Thoracic aorta (tissue), 2 donors: ENCODE data around the gene CHM. TPM values are rescaled to one million over a fixed set of nuclear protein-coding genes. Genes with fewer than 3 reads are reported as not detected.

ENCODE experiments used
- ATAC-seq: fragments of 150-250 bp; one replicate; pipeline ENCODE4 v1.8.0; 2017; ENCODE audit warnings: low read depth; ENCODE audit not compliant: insufficient number of reproducible peaks, low FRiP score
- DNase-seq: peaks from one replicate; pipeline ENCODE4 v3.0.0-alpha.2; 2020; ENCODE audit warnings: low spot score
- H3K27ac ChIP-seq, 2 donors: fragments of 200-600 bp; sonication (generic); 1 replicate in 1 of 2; 2 replicates in 1 of 2; pipeline ENCODE4 v1.5.1; 2016; ENCODE audit warnings: mild to moderate bottlenecking in 2 of 2, moderate library complexity in 2 of 2
- H3K27me3 ChIP-seq: fragments of 200-600 bp; sonication (generic); replicated peaks from 2 replicates; pipeline ENCODE4 v1.6.0; 2016; ENCODE audit warnings: mild to moderate bottlenecking; ENCODE audit not compliant: insufficient read depth
- H3K36me3 ChIP-seq: fragments of 200-600 bp; sonication (generic); one replicate; pipeline ENCODE4 v1.5.1; 2016
- H3K4me1 ChIP-seq, 2 donors: fragments of 200-600 bp; sonication (generic); 1 replicate in 1 of 2; 2 replicates in 1 of 2; pipeline versions ENCODE4 v1.5.1 to v1.6.0; 2016; ENCODE audit warnings: low read depth in 2 of 2, mild to moderate bottlenecking in 1 of 2; ENCODE audit not compliant: control insufficient read depth in 1 of 2
- H3K4me3 ChIP-seq: fragments of 200-600 bp; sonication (generic); 2 replicates; pipeline ENCODE4 v1.5.1; 2016; ENCODE audit warnings: mild to moderate bottlenecking
- H3K9me3 ChIP-seq: fragments of 200-600 bp; sonication (generic); 2 replicates; pipeline ENCODE4 v1.5.1; 2016
- CTCF ChIP-seq: fragments of 200-600 bp; sonication (generic); IDR thresholded peaks from one replicate; pipeline ENCODE4 v1.5.1; 2019; ENCODE audit warnings: antibody characterized with exemption
- total RNA-seq, 2 donors: library from RNA; depleted of rRNA; stranded (reverse); fragments of >200 nt; gene quantifications; one replicate each; pipeline versions ENCODE4 v1.1.0 to v1.2.3, GENCODE V29; 2016

The CHM gene
- total RNA-seq, 2 donors from 2014 or later, result 14.8 to 14.9 TPM

- no peaks in the 10 kb centered on the region for H3K27me3 ChIP-seq
- H3K4me1 ChIP-seq, result no peaks in the 10 kb centered on the region
- H3K9me3 ChIP-seq, result no peaks in the 10 kb centered on the region
- no peaks in the 10 kb centered on the region for H3K36me3 ChIP-seq
- H3K4me3 ChIP-seq, result no peak overlapping the region
- no peak overlapping the region for H3K27ac ChIP-seq
- no peak for DNase-seq
- no peak for ATAC-seq
- no peak for TF ChIP-seq CTCF
Measured at GRCh38 chrX:85865324-85865723, 182.0 kb downstream of the CHM start.

GRCh38 chrX:85859426-85859825 is 187.9 kb downstream of the CHM start:
- ATAC-seq (no peak), DNase-seq (no peak)
- H3K27ac ChIP-seq, result no peak overlapping the region
- no peaks in the 10 kb centered on the region for H3K36me3 ChIP-seq
- H3K4me3 ChIP-seq, result no peak overlapping the region
- H3K4me1 ChIP-seq, result no peaks in the 10 kb centered on the region
- TF ChIP-seq CTCF, result no peak
- no peaks in the 10 kb centered on the region for H3K27me3 ChIP-seq
- no peaks in the 10 kb centered on the region for H3K9me3 ChIP-seq

- Histone ChIP-seq H3K27me3 (no peaks in the 10 kb centered on the region), H3K4me3 (no peak overlapping the region), H3K27ac (no peak overlapping the region), H3K36me3 (no peaks in the 10 kb centered on the region), H3K9me3 (no peaks in the 10 kb centered on the region), H3K4me1 (no peaks in the 10 kb centered on the region)
- TF ChIP-seq CTCF, result no peak
- no peak for ATAC-seq
- no peak for DNase-seq
Measured at GRCh38 chrX:85851418-85851817, 195.9 kb downstream of the CHM start.

- H3K4me1 ChIP-seq, result no peaks in the 10 kb centered on the region
- no peaks in the 10 kb centered on the region for H3K36me3 ChIP-seq
- no peaks in the 10 kb centered on the region for H3K27me3 ChIP-seq
- H3K9me3 ChIP-seq, result no peaks in the 10 kb centered on the region
- H3K4me3 ChIP-seq, result no peak overlapping the region
- TF ChIP-seq CTCF, result no peak
- DNase-seq, result no peak
- ATAC-seq, result no peak
- no peak overlapping the region for H3K27ac ChIP-seq
Measured at GRCh38 chrX:85836868-85837267, 210.5 kb downstream of the CHM start.

GRCh38 chrX:85828771-85829170 is 218.6 kb downstream of the CHM start:
- ATAC-seq (no peak), DNase-seq (no peak)
- no peaks in the 10 kb centered on the region for H3K4me1 ChIP-seq
- TF ChIP-seq CTCF, result no peak
- no peaks in the 10 kb centered on the region for H3K36me3 ChIP-seq
- no peaks in the 10 kb centered on the region for H3K27me3 ChIP-seq
- no peak overlapping the region for H3K4me3 ChIP-seq
- H3K9me3 ChIP-seq, result no peaks in the 10 kb centered on the region
- H3K27ac ChIP-seq, result no peak overlapping the region
